ENCODE measurements around the gene BAIAP2.
"Not testable (repeated sequence)": the region's sequence is repeated elsewhere in the genome, so short reads cannot be mapped to it uniquely, and the experiment has no call there.

Gene BAIAP2

DNA sequence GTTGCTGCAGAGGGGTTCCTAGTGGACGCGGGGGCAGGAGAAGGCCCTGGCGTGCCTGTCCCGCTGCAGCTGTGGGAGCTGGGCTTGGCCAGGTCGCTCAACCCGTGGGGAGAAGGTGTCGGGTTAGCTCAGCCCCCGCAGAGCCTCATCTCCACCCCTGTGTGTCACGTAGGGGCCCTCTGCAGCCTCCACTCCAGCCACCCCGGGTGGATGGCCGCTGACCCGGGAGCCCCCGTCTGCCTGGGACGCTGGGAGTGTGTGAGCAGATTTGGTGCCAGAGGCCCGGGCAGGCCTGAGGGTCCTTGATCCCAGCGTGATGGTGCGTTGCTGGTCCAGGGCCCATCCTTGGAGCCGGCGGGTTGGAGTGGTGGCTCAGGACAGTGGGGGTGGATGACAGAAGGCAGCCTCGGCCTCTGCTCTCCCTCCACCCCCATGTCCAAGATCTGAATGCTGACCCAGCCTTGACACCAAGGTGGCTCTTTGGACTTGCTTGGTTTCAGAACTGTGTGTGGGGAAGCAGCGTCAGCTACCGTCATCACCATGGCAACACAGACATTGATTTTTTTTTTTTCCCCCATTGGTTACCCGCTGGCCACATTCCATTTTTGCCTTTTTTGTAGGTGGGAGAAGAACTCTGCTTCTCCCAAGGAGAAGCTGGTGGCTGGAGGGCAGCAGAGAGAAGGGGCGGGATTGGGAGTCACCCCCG, 35.7 kb downstream of the BAIAP2 start:
- DNase-seq, result no peak

DNA sequence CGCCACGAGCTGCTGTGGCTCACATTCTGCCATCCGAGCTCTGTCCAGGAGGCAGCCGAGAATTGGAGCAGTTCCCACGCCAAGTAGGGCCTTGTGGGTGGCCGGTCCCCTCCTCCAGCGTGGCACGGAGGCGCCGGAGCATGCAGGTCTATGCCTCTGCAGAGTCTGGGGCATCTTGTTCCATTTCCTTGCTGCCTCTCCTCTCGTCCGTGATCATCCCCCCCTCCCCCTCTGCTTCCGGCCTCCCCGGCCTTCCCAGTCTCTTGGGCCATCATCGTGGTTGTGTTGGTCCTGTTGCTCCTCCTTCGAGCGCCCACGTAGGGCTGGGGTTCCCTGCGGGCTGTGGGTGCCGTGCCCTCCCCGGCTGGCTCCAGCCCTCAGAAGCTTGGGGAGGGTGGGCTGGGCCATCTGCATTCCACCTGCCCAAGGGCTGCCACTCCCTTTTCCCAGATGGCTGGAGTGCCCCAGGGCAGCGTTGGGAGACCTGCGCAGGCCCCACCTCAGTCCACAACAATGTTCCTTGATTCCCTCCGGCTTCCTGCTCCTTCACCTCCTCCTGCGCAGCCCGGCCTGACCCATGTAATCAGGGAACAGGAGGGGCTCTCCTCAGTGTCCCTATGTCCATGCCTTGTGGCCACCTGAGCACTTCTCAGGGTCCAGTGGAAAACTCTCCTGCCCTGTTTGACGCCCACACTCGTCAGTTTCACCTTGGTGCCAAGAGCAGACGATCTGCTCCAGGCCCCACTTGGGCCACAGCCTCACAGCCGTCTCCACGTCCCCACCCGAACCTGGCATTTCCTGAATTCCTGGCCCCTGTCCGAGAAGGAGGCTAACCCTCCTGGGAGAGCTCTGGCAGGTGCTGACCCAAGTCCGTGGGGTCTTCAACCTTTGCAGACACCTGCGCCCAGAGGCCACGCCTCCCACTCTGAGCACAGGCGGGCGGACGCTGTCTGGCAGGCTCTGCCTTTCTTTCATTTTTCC, 37.1 kb downstream of the BAIAP2 start:
- DNase-seq, result no peak

DNA sequence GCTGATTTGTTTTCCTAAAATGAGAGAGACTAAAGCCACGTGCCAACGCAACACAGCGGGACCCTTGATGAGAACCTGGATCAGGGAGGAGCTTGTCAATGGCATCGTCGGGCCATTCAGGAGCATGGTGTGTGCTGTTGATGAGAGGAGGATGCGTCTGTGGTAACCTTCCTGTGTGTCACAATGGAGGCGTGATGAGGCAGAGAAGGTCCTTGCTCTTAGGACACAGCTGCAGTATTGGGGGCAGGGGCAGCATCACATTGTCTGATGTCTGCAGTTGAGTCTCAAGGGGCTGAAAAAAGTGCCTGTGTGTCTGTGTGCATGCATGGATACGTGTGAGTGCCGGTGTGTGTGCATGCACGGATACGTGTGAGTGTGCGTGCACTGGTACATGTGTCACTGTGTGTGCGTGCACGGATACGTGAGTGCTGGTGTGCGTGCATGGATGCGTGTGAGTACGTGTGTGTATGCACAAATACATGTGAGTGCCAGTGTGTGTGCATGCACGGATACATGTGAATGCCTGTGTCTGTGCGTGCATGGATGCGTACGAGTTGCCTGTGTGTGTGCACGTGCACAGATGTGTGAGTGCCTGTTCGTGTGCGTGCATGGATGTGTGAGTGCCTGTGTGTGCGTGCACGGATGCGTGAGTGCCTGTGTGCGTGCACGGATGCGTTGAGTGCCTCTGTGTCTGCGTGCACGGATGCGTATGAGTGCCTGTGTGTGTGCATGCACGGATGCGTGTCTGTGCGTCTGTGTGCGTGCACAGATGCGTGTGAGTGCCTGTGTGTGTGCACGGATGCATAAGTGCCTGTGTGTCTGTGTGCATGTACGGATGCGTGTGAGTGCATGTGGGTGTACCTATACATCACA, 39.3 kb downstream of the BAIAP2 start:
- DNase-seq, result no peak

- no peak for DNase-seq
Measured at GRCh38 chr17:81074875-81075274, 39.9 kb downstream of the BAIAP2 start.

- DNase-seq, result no peak
Measured at GRCh38 chr17:81075307-81075706, 40.4 kb downstream of the BAIAP2 start.

DNA sequence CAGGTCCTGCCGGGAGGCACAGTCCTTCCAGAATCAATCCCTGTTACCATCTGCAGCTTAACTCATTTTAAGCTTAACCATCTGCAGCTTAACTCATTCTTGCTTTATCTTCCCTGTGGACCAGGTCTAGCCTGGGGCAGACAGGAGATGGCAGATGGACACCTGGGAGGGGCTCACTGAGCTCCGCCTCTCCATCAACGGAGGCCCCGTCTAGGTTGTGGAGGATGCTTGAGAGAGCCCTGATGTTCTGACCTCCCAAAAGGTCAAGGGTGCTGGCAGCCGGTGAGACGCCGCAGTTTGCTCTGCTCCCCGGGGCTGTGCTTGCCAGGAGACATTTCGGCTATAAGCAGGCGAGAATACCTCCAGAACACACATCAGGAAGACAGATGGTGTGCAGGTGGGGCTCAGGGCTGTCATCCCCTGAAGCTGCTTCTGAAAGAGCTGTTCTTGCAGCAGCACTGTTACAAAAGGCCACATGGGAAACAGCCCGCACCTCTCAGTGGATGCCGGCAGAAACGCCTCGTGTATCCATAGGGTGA, 41.3 kb downstream of the BAIAP2 start:
- DNase-seq, result no peak

GRCh38 chr17:81078026-81078913, 43.3 kb downstream of the BAIAP2 start:
- not testable (repeated sequence) for DNase-seq

DNA sequence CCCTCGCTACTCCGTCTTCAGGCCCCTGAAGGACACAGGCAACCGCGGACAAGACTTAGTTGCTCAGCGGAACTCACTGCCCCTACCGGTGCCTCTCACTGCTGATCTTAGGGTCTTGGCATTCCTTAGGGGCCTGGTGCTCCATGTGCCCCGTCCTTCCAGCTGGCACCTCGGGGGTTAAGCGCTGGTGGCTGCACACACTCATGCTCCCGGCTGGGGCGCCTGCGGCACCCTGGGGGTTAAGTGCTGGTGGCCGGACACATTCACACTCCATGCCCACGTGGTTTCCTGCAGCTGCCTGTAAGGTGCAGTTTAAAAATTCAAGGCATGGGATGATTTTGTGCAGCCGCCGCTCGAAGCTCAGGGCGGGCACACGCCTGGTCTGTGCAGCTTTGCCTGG, 45.1 kb downstream of the BAIAP2 start:
- no peak for DNase-seq

- DNase-seq, result no peak
Measured at GRCh38 chr17:81081222-81082176, 46.5 kb downstream of the BAIAP2 start.

- no peak for DNase-seq
Measured at GRCh38 chr17:81082177-81083073, 47.5 kb downstream of the BAIAP2 start.

- DNase-seq, result no peak
Measured at GRCh38 chr17:81083125-81083765, 48.3 kb downstream of the BAIAP2 start.

- DNase-seq, result no peak
Measured at GRCh38 chr17:81084680-81085419, 49.9 kb downstream of the BAIAP2 start.

DNA sequence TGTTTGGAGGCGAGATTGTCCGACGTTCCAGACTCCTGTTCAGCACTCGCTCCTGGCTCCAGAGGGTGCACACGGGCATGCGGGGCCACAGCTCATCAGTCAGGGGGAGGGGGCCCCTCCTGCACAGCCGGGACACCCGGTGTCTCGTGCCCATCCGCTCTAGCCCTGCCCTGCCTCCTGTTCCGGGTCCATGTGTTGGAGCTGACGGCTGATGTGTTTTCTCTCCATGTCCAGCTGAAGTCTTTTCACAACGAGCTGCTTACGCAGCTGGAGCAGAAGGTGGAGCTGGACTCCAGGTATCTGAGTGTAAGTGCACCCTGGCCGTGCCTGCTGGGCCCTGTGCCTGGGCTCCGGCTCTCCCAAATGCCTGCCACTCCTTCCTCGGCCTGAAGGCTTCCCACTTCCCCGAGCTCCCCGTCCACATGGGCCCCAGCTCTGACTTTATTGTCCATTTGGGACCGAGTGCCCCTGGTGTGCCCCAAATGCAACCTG, 50.5 kb downstream of the BAIAP2 start:
- DNase-seq, result no peak

DNA sequence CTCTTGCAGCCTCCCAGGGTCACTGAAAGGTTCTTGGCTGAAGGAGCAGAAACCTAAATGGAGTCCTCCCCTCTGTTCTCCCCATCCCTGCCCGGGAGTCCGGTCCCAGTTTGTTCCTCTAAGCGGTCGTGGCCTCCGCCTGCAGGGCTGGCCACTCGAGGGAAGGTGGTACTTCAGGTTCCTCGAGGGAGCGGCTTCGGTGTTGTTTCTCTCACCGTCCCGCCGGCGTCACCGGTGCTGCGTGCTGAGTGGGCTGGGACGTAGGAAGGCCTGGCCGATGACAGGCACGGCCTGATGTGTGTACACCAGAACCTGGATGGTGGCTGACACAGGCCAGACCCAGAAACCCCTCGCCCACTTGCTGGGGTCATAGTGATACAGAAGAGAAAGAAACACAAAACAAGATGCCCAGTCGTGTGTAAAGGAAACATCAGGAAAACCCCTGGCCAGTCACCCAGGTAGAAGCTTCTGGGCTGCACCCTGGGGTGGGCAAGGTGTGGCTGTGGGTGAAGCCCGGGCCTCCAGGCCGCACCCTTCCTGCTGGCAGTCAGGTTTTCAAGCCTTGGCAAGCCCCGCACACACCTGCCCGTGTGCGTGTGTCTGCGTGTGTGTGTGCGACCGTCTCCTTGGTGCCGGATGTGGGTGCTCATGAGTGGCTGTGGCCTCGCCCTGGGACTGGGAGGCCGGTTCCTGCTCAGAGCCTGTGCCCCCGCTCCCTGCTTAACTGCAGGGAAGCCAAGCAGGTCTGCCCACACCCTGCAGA, 52.0 kb downstream of the BAIAP2 start:
- no peak for DNase-seq

GRCh38 chr17:81090361-81091136, 55.6 kb downstream of the BAIAP2 start:
- no peak for DNase-seq

DNA sequence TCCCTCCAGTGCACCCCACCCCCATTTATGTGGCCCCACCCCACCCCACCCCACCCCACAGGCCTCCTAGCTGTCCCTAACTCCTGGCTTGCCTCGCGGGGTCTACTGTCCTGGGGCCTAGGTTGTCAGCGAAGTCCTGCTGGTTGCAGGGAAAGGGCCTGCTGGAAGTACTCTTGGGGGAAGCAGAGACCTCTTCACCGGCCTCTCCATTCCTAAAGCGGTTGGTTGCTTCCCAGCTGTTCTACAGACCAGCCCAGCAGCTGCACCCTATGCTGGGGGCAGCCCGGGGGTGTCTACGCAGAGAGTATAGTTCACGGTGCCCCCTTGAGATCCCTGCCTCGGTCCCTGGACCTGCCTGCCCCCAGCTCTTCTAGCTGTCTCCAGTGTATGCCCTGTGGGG, 56.2 kb downstream of the BAIAP2 start:
- DNase-seq, result no peak
